Astrocyte (in vitro differentiated cells and primary cell): Measurements from ENCODE around the gene PAIP2. TPM values are rescaled to one million over a fixed set of nuclear protein-coding genes. Genes with fewer than 3 reads are reported as not detected.

Source experiments
- DNase-seq: peaks from one replicate; pipeline ENCODE4 v3.0.0-alpha.2; 2010; ENCODE audit warnings: low read depth
- FAIRE-seq: peaks from 2 replicates; lab custom pipeline; 2011; peaks lifted over from hg19 to GRCh38; lab: Jason Lieb, UNC
- H2AFZ ChIP-seq: 2 replicates; pipeline ENCODE4 v1.6.0; 2012; ENCODE audit warnings: low read depth, low read length, inconsistent platforms
- H3K27ac ChIP-seq: 2 replicates; pipeline ENCODE4 v1.5.1; 2011; ENCODE audit warnings: low read depth, low read length, inconsistent platforms
- H3K27me3 ChIP-seq: 2 replicates; pipeline ENCODE4 v1.6.0; 2011; ENCODE audit warnings: low read length, inconsistent platforms; ENCODE audit not compliant: insufficient read depth
- H3K36me3 ChIP-seq: 2 replicates; pipeline ENCODE4 v1.5.1; 2011; ENCODE audit warnings: low read length, inconsistent platforms; ENCODE audit not compliant: insufficient read depth
- H3K4me1 ChIP-seq: 2 replicates; pipeline ENCODE4 v1.5.1; 2011; ENCODE audit warnings: low read length, inconsistent platforms; ENCODE audit not compliant: insufficient read depth
- H3K4me2 ChIP-seq: 2 replicates; pipeline ENCODE4 v1.6.0; 2012; ENCODE audit warnings: low read length, inconsistent platforms
- H3K4me3 ChIP-seq: 2 replicates; pipeline ENCODE4 v1.5.1; 2011; ENCODE audit warnings: low read depth, mild to moderate bottlenecking, low read length, inconsistent platforms; ENCODE audit not compliant: insufficient read depth
- H3K79me2 ChIP-seq: 2 replicates; pipeline ENCODE4 v1.6.0; 2012; ENCODE audit warnings: mild to moderate bottlenecking, low read length, inconsistent platforms; ENCODE audit not compliant: insufficient read depth
- H3K9ac ChIP-seq: 2 replicates; pipeline ENCODE4 v1.6.0; 2012; ENCODE audit warnings: mild to moderate bottlenecking, low read length, inconsistent platforms
- H3K9me3 ChIP-seq: 2 replicates; pipeline ENCODE4 v1.5.1; 2012; ENCODE audit warnings: low read depth, mild to moderate bottlenecking, low read length, inconsistent platforms; ENCODE audit not compliant: insufficient read depth
- H4K20me1 ChIP-seq: 2 replicates; pipeline ENCODE4 v1.6.0; 2012; ENCODE audit warnings: low read length, inconsistent platforms; ENCODE audit not compliant: insufficient read depth
- H3K27ac Mint-ChIP-seq: one replicate; pipeline ENCODE4 v1.8.0; 2021; ENCODE audit warnings: mild to moderate bottlenecking, mixed read lengths; ENCODE audit not compliant: unreplicated experiment
- H3K27me3 Mint-ChIP-seq: one replicate; pipeline ENCODE4 v1.8.0; 2021; ENCODE audit warnings: low read depth, mixed read lengths; ENCODE audit not compliant: unreplicated experiment
- H3K36me3 Mint-ChIP-seq: one replicate; pipeline ENCODE4 v1.8.0; 2021; ENCODE audit warnings: low read depth, mixed read lengths; ENCODE audit not compliant: unreplicated experiment
- H3K4me1 Mint-ChIP-seq: one replicate; pipeline ENCODE4 v1.8.0; 2021; ENCODE audit warnings: low read depth, mixed read lengths; ENCODE audit not compliant: unreplicated experiment
- H3K4me3 Mint-ChIP-seq: one replicate; pipeline ENCODE4 v1.8.0; 2021; ENCODE audit warnings: mild to moderate bottlenecking, moderate library complexity, mixed read lengths; ENCODE audit not compliant: unreplicated experiment
- H3K9me3 Mint-ChIP-seq: one replicate; pipeline ENCODE4 v1.8.0; 2021; ENCODE audit warnings: mild to moderate bottlenecking, mixed read lengths; ENCODE audit not compliant: unreplicated experiment
- CTCF ChIP-seq: IDR thresholded peaks from 2 replicates; pipeline ENCODE4 v1.5.1; 2011; ENCODE audit warnings: low read depth, mild to moderate bottlenecking, inconsistent platforms, low read length, moderate library complexity; ENCODE audit not compliant: insufficient read depth
- EZH2 ChIP-seq: IDR thresholded peaks from 2 replicates; pipeline ENCODE4 v1.6.1; 2012; ENCODE audit warnings: mild to moderate bottlenecking, low read length, inconsistent platforms; ENCODE audit not compliant: insufficient read depth
- total RNA-seq: library from RNA; stranded (reverse); gene quantifications from 2 replicates; pipeline ENCODE4 v1.2.1, GENCODE V29; 2021

The PAIP2 gene
- total RNA-seq, 1 donor from 2014 or later: 75.3 TPM

- no peak overlapping the region for H3K4me3 ChIP-seq
- Mint-ChIP-seq H3K36me3 (peaks cover 2% of the 10 kb centered on the region), H3K27ac (peak overlapping the region; percentile 100), H3K4me1 (peaks cover 2% of the 10 kb centered on the region), H3K9me3 (no peaks in the 10 kb centered on the region), H3K27me3 (no peaks in the 10 kb centered on the region), H3K4me3 (peak overlapping the region; percentile 97)
- H3K27ac ChIP-seq: no peak overlapping the region
- DNase-seq (no peak), FAIRE-seq (no peak)
- H3K9ac ChIP-seq: no peak overlapping the region
- no peaks in the 10 kb centered on the region for H3K36me3 ChIP-seq
- no peaks in the 10 kb centered on the region for H3K27me3 ChIP-seq
- no peaks in the 10 kb centered on the region for H3K9me3 ChIP-seq
- TF ChIP-seq CTCF (peak; percentile 22), EZH2 (no peak)
- H2AFZ ChIP-seq: peak overlapping the region; percentile 82
- no peaks in the 10 kb centered on the region for H4K20me1 ChIP-seq
- H3K79me2 ChIP-seq: no peaks in the 10 kb centered on the region
- H3K4me2 ChIP-seq: peak overlapping the region; percentile 90
- peaks cover 12% of the 10 kb centered on the region for H3K4me1 ChIP-seq
Observed at GRCh38 chr5:139402561-139403158, 61.0 kb downstream of the PAIP2 start.

GRCh38 chr5:139403418-139403786 lies 61.7 kb downstream of the PAIP2 start:
- peak overlapping the region; percentile 65 for H3K4me3 ChIP-seq
- H2AFZ ChIP-seq: peak overlapping the region; percentile 82
- no peaks in the 10 kb centered on the region for H3K36me3 ChIP-seq
- peak overlapping the region; percentile 100 for H3K27ac Mint-ChIP-seq
- TF ChIP-seq EZH2 (no peak), CTCF (no peak)
- no peaks in the 10 kb centered on the region for H3K27me3 Mint-ChIP-seq
- peak overlapping the region; percentile 92 for H3K27ac ChIP-seq
- H3K4me2 ChIP-seq: peak overlapping the region; percentile 90
- H3K79me2 ChIP-seq: no peaks in the 10 kb centered on the region
- FAIRE-seq (no peak), DNase-seq (no peak)
- H3K9ac ChIP-seq: peak overlapping the region; percentile 83
- no peaks in the 10 kb centered on the region for H3K27me3 ChIP-seq
- peaks cover 2% of the 10 kb centered on the region for H3K36me3 Mint-ChIP-seq
- no peaks in the 10 kb centered on the region for H4K20me1 ChIP-seq
- peak overlapping the region; percentile 97 for H3K4me3 Mint-ChIP-seq
- peaks cover 2% of the 10 kb centered on the region for H3K4me1 Mint-ChIP-seq
- H3K9me3 Mint-ChIP-seq: no peaks in the 10 kb centered on the region
- H3K9me3 ChIP-seq: no peaks in the 10 kb centered on the region
- H3K4me1 ChIP-seq: peaks cover 9% of the 10 kb centered on the region

GRCh38 chr5:139403787-139404483 lies 62.3 kb downstream of the PAIP2 start, which contains the start of gene SPATA24:
SPATA24 (minus strand) TSS chr5:139404089; CDS start chr5:139404060, 29 bp downstream.
- H3K36me3 Mint-ChIP-seq: peaks cover 2% of the 10 kb centered on the region
- Histone ChIP-seq H3K4me2 (peak within 1 kb of the TSS; percentile 90), H3K9ac (peak within 1 kb of the TSS; percentile 83), H3K4me1 (peaks cover 9% of the 10 kb centered on the region), H3K36me3 (no peaks in the 10 kb centered on the region), H3K9me3 (no peaks in the 10 kb centered on the region), H3K27me3 (no peaks in the 10 kb centered on the region), H4K20me1 (no peaks in the 10 kb centered on the region), H3K4me3 (peak within 1 kb of the TSS; percentile 65), H2AFZ (peak within 1 kb of the TSS; percentile 82), H3K27ac (peak within 1 kb of the TSS; percentile 92), H3K79me2 (no peaks in the 10 kb centered on the region)
- FAIRE-seq (no peak), DNase-seq (peak; percentile 91)
- peak within 1 kb of the TSS; percentile 97 for H3K4me3 Mint-ChIP-seq
- H3K9me3 Mint-ChIP-seq: no peaks in the 10 kb centered on the region
- H3K27me3 Mint-ChIP-seq: no peaks in the 10 kb centered on the region
- H3K4me1 Mint-ChIP-seq: peaks cover 2% of the 10 kb centered on the region
- peak within 1 kb of the TSS; percentile 100 for H3K27ac Mint-ChIP-seq
- TF ChIP-seq CTCF (no peak), EZH2 (no peak)
